SK-N-SH (cell line): ENCODE results near the gene KIFC3. TPM values are rescaled to one million over a fixed set of nuclear protein-coding genes. Genes with fewer than 3 reads are reported as not detected.
"Not testable (repeated sequence)": the region's sequence is repeated elsewhere in the genome, so short reads cannot be mapped to it uniquely, and the experiment has no call there.

Experiments
- CTCF ChIA-PET: fragments of 300-600, 350-600 bp; formaldehyde crosslinking; extraction: SDS; loops from one replicate; lab custom pipeline; 2021; lab: Yijun Ruan, JAX
- POLR2A ChIA-PET: fragments of 350-600 bp; sonication (Branson Sonifier 250); formaldehyde crosslinking; extraction: SDS; loops from one replicate; lab custom pipeline; 2020; ENCODE audit warnings: antibody characterized with exemption, inconsistent platforms; lab: Yijun Ruan, JAX
- DNase-seq: peaks from one replicate; pipeline ENCODE4 v3.0.0; 2012
- H2AFZ ChIP-seq: fragments of 200-600 bp; sonication (generic); 2 replicates; pipeline ENCODE4 v1.8.1; 2016; ENCODE audit warnings: antibody characterized with exemption, mild to moderate bottlenecking, low read depth
- H3F3A ChIP-seq: fragments of 200-600 bp; sonication (generic); replicated peaks from 2 replicates; pipeline ENCODE3; 2016; ENCODE audit warnings: antibody characterized with exemption, mild to moderate bottlenecking; ENCODE audit not compliant: insufficient read depth
- H3K27ac ChIP-seq, 2 experiments: fragments of 200-500 bp in 1 of 2; fragments of 200-600 bp in 1 of 2; sonication (Bioruptor generic) in 1 of 2; sonication (generic), shearing (Covaris generic) in 1 of 2; 2 replicates each; pipeline versions ENCODE4 v1.5.1 to v1.6.1; 2014 to 2016; ENCODE audit warnings: low read depth in 2 of 2, inconsistent platforms in 1 of 2, low read length in 1 of 2, mild to moderate bottlenecking in 1 of 2, mixed read lengths in 1 of 2
- H3K27me3 ChIP-seq: fragments of 200-600 bp; sonication (generic), shearing (Covaris generic); 2 replicates; pipeline ENCODE4 v1.6.1; 2016; ENCODE audit warnings: mixed run types; ENCODE audit not compliant: insufficient read depth
- H3K36me3 ChIP-seq, 2 experiments: fragments of 200-500 bp in 1 of 2; fragments of 200-600 bp in 1 of 2; sonication (Bioruptor generic) in 1 of 2; sonication (generic) in 1 of 2; replicated peaks in 1 of 2; 2 replicates each; pipeline versions ENCODE3 to v1.5.1; 2014 to 2016; ENCODE audit warnings: low read length in 1 of 2, mild to moderate bottlenecking in 1 of 2; ENCODE audit not compliant: insufficient read depth in 2 of 2, control insufficient read depth in 1 of 2
- H3K4me1 ChIP-seq, 2 experiments: fragments of 200-500 bp in 1 of 2; fragments of 200-600 bp in 1 of 2; sonication (Bioruptor generic) in 1 of 2; sonication (generic), shearing (Covaris generic) in 1 of 2; 2 replicates each; pipeline versions ENCODE4 v1.5.1 to v1.6.1; 2014 to 2016; ENCODE audit warnings: low read depth in 1 of 2, low read length in 1 of 2, mixed run types in 1 of 2; ENCODE audit not compliant: insufficient read depth in 2 of 2, control insufficient read depth in 1 of 2
- H3K4me2 ChIP-seq: fragments of 200-600 bp; sonication (generic), shearing (Covaris generic); 2 replicates; pipeline ENCODE4 v1.6.1; 2017; ENCODE audit warnings: mixed run types
- H3K4me3 ChIP-seq, 2 experiments: fragments of 200-500 bp in 1 of 2; fragments of 200-600 bp in 1 of 2; sonication (Bioruptor generic) in 1 of 2; sonication (generic), shearing (Covaris generic) in 1 of 2; 2 replicates each; pipeline versions ENCODE4 v1.5.1 to v1.8.1; 2014 to 2016; ENCODE audit warnings: low read depth in 2 of 2, inconsistent platforms in 1 of 2, low read length in 1 of 2, mild to moderate bottlenecking in 1 of 2, mixed read lengths in 1 of 2, moderate library complexity in 1 of 2
- H3K79me2 ChIP-seq: fragments of 200-600 bp; sonication (generic); 2 replicates; pipeline ENCODE4 v1.8.1; 2017; ENCODE audit warnings: mild to moderate bottlenecking; ENCODE audit not compliant: insufficient read depth
- H3K9ac ChIP-seq: fragments of 200-600 bp; sonication (generic); 2 replicates; pipeline ENCODE4 v1.6.1; 2017; ENCODE audit warnings: mixed run types
- H3K9me2 ChIP-seq: fragments of 200-600 bp; sonication (generic); 2 replicates; pipeline ENCODE4 v1.6.1; 2017; ENCODE audit warnings: mixed run types
- H3K9me3 ChIP-seq: fragments of 200-600 bp; sonication (generic); 2 replicates; pipeline ENCODE4 v1.6.1; 2017; ENCODE audit warnings: mixed run types, mild to moderate bottlenecking, moderate library complexity
- H4K20me1 ChIP-seq: fragments of 200-600 bp; sonication (generic); 2 replicates; pipeline ENCODE4 v1.6.1; 2017; ENCODE audit warnings: mild to moderate bottlenecking, mixed run types; ENCODE audit not compliant: insufficient read depth
- CHD2 ChIP-seq: fragments of 150-350 bp; IDR thresholded peaks from 2 replicates; pipeline ENCODE4 v1.6.1; 2018; ENCODE audit warnings: low read length; ENCODE audit not compliant: partially characterized antibody
- ELF1 ChIP-seq: IDR thresholded peaks from 2 replicates; pipeline ENCODE4 v1.4.0; 2012
- EP300 ChIP-seq, 2 experiments: IDR thresholded peaks; 2 replicates each; pipeline versions ENCODE4 v1.4.0 to v1.6.1; 2012; ENCODE audit warnings: borderline replicate concordance in 1 of 2, low read depth in 1 of 2, low read length in 1 of 2
- FOSL2 ChIP-seq: IDR thresholded peaks from 2 replicates; pipeline ENCODE4 v1.4.0; 2012; ENCODE audit warnings: low read depth, mild to moderate bottlenecking, moderate library complexity, borderline replicate concordance
- FOXJ3 ChIP-seq: sonication (generic); formaldehyde crosslinking; IDR thresholded peaks from 2 replicates; pipeline ENCODE4 v1.5.1; 2020; ENCODE audit warnings: mild to moderate bottlenecking, missing genetic modification reagents
- FOXM1 ChIP-seq: IDR thresholded peaks from 2 replicates; pipeline ENCODE4 v1.4.0; 2012; ENCODE audit warnings: low read depth, mild to moderate bottlenecking
- GATA2 ChIP-seq: sonication (generic); formaldehyde crosslinking; IDR thresholded peaks from 2 replicates; pipeline ENCODE4 v1.5.0; 2020; ENCODE audit warnings: mild to moderate bottlenecking, missing genetic modification reagents
- JUND ChIP-seq: IDR thresholded peaks from 2 replicates; pipeline ENCODE4 v1.4.0; 2012
- MEF2A ChIP-seq: IDR thresholded peaks from 2 replicates; pipeline ENCODE4 v1.4.0; 2012; ENCODE audit warnings: low read depth, borderline replicate concordance
- POLR2AphosphoS5 ChIP-seq: IDR thresholded peaks from 2 replicates; pipeline ENCODE4 v1.6.1; 2012; ENCODE audit warnings: low read depth, low read length
- RFX5 ChIP-seq: IDR thresholded peaks from 2 replicates; pipeline ENCODE4 v1.6.1; 2012; ENCODE audit warnings: mild to moderate bottlenecking, improper control_type of control experiment, low read length
- RXRA ChIP-seq: IDR thresholded peaks from 2 replicates; pipeline ENCODE4 v1.4.0; 2012; ENCODE audit warnings: low read depth, mild to moderate bottlenecking, borderline replicate concordance
- SMC3 ChIP-seq: IDR thresholded peaks from 2 replicates; pipeline ENCODE4 v1.6.1; 2012; ENCODE audit warnings: low read depth, low read length, improper control_type of control experiment
- YY1 ChIP-seq: IDR thresholded peaks from 2 replicates; pipeline ENCODE4 v1.4.0; 2012; ENCODE audit warnings: low read depth, mild to moderate bottlenecking
- WGBS: methylation state at CpG from one replicate; pipeline ENCODE4 v1.1.6; 2017; ENCODE audit warnings: low lambda C conversion rate; 5-methylcytosine and 5-hydroxymethylcytosine counted together
- polyA plus RNA-seq, 3 experiments: library from polyadenylated mRNA; depleted of rRNA; stranded (reverse); fragments of >200 nt; gene quantifications; 2 replicates each; pipeline ENCODE4 v1.2.3, GENCODE V29; 2012
- TF ChIP-seq, protein P1 (sequence below): IDR thresholded peaks from 2 replicates; pipeline ENCODE4; 2012

KIFC3 gene
- polyA plus RNA-seq, 1 of the 3 experiments (the other 2 are of a cell fraction), result 65.4 TPM

DNA sequence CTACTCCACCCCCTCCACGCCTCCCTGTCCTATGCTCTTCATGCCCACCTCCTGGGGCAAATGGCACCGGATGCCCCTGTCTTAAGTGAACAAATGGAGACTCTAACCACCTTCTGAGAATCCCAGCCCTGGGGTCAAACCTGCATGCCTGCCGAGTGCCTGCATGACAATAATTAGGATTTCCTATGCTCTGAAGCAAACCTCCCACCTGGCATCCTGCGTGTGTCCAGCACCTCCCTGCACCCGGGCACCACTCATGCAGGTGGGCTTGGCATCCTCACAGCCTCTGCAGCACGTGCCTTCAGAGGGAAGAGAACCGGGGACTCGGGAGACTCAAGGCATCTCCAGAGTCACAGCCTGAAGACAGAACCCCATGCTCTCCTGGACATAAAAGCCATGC lies 11.2 kb upstream of the KIFC3 start:
- no peak overlapping the region for H3K9ac ChIP-seq
- ChIA-PET CTCF (no interaction called here), POLR2A (no interaction called here)
- WGBS, result 77% methylated on average over 7 of the region's 8 CpGs
- H2AFZ ChIP-seq, result no peak overlapping the region
- no peak for DNase-seq
- no peak overlapping the region for H3K4me2 ChIP-seq
- H3K4me1 ChIP-seq, result peaks cover 13 to 24% of the 10 kb centered on the region in 2 experiments; a peak in 3 of 4 replicates
- no peaks in the 10 kb centered on the region for H3K9me2 ChIP-seq
- no peaks in the 10 kb centered on the region for H3K27me3 ChIP-seq
- H3K79me2 ChIP-seq, result no peaks in the 10 kb centered on the region
- no peak overlapping the region for H3K4me3 ChIP-seq
- H4K20me1 ChIP-seq, result no peaks in the 10 kb centered on the region
- TF ChIP-seq YY1 (no peak), EP300 (IDR thresholded peaks at IDR 0.05; ENCODE audit: borderline replicate concordance in 1 of 2, low read depth in 1 of 2, low read length in 1 of 2) (no peak), MEF2A (no peak), RXRA (no peak), RFX5 (no peak), GATA2 (no peak), POLR2AphosphoS5 (no peak), FOSL2 (no peak), CHD2 (no peak), JUND (no peak), FOXJ3 (CRISPR knock-in tag) (no peak), FOXM1 (no peak), SMC3 (no peak), ELF1 (no peak)
- TF ChIP-seq, protein P1, sequence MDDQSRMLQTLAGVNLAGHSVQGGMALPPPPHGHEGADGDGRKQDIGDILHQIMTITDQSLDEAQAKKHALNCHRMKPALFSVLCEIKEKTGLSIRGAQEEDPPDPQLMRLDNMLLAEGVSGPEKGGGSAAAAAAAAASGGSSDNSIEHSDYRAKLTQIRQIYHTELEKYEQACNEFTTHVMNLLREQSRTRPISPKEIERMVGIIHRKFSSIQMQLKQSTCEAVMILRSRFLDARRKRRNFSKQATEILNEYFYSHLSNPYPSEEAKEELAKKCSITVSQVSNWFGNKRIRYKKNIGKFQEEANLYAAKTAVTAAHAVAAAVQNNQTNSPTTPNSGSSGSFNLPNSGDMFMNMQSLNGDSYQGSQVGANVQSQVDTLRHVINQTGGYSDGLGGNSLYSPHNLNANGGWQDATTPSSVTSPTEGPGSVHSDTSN, result no peak
- no peak overlapping the region for H3K27ac ChIP-seq
- no peaks in the 10 kb centered on the region for H3K36me3 ChIP-seq
- H3K9me3 ChIP-seq, result no peaks in the 10 kb centered on the region
- no peaks in the 10 kb centered on the region for H3F3A ChIP-seq

DNA sequence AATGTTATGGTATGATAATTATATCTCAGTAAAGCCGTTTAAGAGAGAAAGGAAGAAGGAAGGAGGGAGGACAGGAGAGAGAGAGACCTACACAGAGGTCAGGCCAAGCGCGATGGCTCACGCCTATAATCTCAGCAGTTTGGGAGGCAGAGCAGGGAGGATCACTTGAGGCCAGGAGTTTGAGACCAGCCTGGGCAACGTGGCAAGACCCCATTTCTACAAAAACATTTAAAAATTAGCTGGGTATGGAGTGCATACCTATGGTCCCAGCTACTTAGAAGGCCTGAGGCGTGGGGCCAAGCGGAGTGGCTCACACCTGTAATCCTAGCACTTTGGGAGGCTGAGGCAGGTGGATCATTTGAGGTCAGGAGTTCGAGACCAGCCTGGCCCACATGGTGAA lies 9.0 kb upstream of the KIFC3 start:
- H3K9me2 ChIP-seq, H3K4me2 ChIP-seq, H3F3A ChIP-seq, H3K27ac ChIP-seq, H4K20me1 ChIP-seq, POLR2A ChIA-PET, H3K9me3 ChIP-seq, H3K4me3 ChIP-seq, H3K9ac ChIP-seq, H3K79me2 ChIP-seq, DNase-seq, H3K36me3 ChIP-seq, H3K27me3 ChIP-seq, H2AFZ ChIP-seq: not testable (repeated sequence)
- CTCF ChIA-PET, result interaction anchor here (1.0 kb wide), 1 partner anchor 16 kb away, joined by 3 read pairs; no protein-coding TSS in a partner anchor
- WGBS, result 89% methylated on average over 8 of the region's 8 CpGs
- peaks cover 12 to 28% of the 10 kb centered on the region in 2 experiments; a peak in 3 of 4 replicates for H3K4me1 ChIP-seq
